Smooth muscle cell (in vitro differentiated cells): ENCODE results near the gene TNRC6B. TPM values are rescaled to one million over a fixed set of nuclear protein-coding genes. Genes with fewer than 3 reads are reported as not detected.

ENCODE experiments used
- DNase-seq: peaks from one replicate; lab custom pipeline; 2025; ENCODE audit not compliant: unreplicated experiment; lab: John Stamatoyannopoulos, UW
- H2AFZ ChIP-seq: fragments of 200-600 bp; sonication (generic); 2 replicates; pipeline ENCODE4 v1.6.0; 2016; ENCODE audit warnings: antibody characterized with exemption, low read depth, mild to moderate bottlenecking
- H3F3A ChIP-seq: fragments of 200-600 bp; sonication (generic); 2 replicates; pipeline ENCODE4 v1.6.0; 2017; ENCODE audit warnings: antibody characterized with exemption, low read depth
- H3K27ac ChIP-seq: fragments of 200-600 bp; sonication (generic); 2 replicates; pipeline ENCODE4 v1.5.1; 2016; ENCODE audit warnings: low read depth, mild to moderate bottlenecking
- H3K27me3 ChIP-seq: fragments of 200-600 bp; sonication (generic); 2 replicates; pipeline ENCODE4 v1.6.1; 2016; ENCODE audit warnings: low read depth, mild to moderate bottlenecking
- H3K36me3 ChIP-seq: fragments of 200-600 bp; sonication (generic); 2 replicates; pipeline ENCODE4 v1.5.1; 2016; ENCODE audit warnings: low read depth
- H3K4me1 ChIP-seq: fragments of 200-600 bp; sonication (generic); 2 replicates; pipeline ENCODE4 v1.5.1; 2016; ENCODE audit warnings: low read depth
- H3K4me2 ChIP-seq: fragments of 200-600 bp; sonication (generic); 2 replicates; pipeline ENCODE4 v1.6.0; 2016; ENCODE audit warnings: mild to moderate bottlenecking
- H3K4me3 ChIP-seq: fragments of 200-600 bp; sonication (generic); 2 replicates; pipeline ENCODE4 v1.5.1; 2016; ENCODE audit warnings: mild to moderate bottlenecking
- H3K79me2 ChIP-seq: fragments of 200-600 bp; sonication (generic); 2 replicates; pipeline ENCODE4 v1.6.0; 2016; ENCODE audit warnings: low read depth, mild to moderate bottlenecking
- H3K9ac ChIP-seq: fragments of 200-600 bp; sonication (generic); 2 replicates; pipeline ENCODE4 v1.6.0; 2016; ENCODE audit warnings: low read depth
- H3K9me3 ChIP-seq: fragments of 200-600 bp; sonication (generic); replicated peaks from 2 replicates; pipeline ENCODE4 v1.5.1; 2016; ENCODE audit warnings: low read depth
- H4K20me1 ChIP-seq: fragments of 200-600 bp; sonication (generic); 2 replicates; pipeline ENCODE4 v1.6.0; 2016; ENCODE audit warnings: low read depth
- WGBS: methylation state at CpG from one replicate; pipeline ENCODE4 v1.1.7; 2016; ENCODE audit warnings: low lambda C conversion rate; 5-methylcytosine and 5-hydroxymethylcytosine counted together
- polyA plus RNA-seq: library from polyadenylated mRNA; unstranded; fragments of >200 nt; fragmentation: Nextera tagmentation; extraction: Ambion mirVana; gene quantifications from 2 replicates; pipeline ENCODE4 v1.2.1, GENCODE V29; 2016
- total RNA-seq: library from RNA; depleted of rRNA; stranded (reverse); fragments of >200 nt; gene quantifications from 2 replicates; pipeline ENCODE4 v1.2.3, GENCODE V29; 2014
- TF ChIP-seq, protein P1 (sequence below): fragments of 200-600 bp; sonication (generic); IDR thresholded peaks from 2 replicates; pipeline ENCODE4 v1.5.1; 2017; ENCODE audit warnings: borderline replicate concordance, mild to moderate bottlenecking, antibody characterized with exemption; ENCODE audit not compliant: insufficient read depth, poor library complexity, severe bottlenecking

The TNRC6B gene
- total and polyA plus RNA-seq, 2 experiments from 2014 or later, result 21.5 to 44.4 TPM

- Histone ChIP-seq H4K20me1 (peaks cover 9% of the 10 kb centered on the region), H3K4me2 (no peak overlapping the region), H3K27me3 (no peaks in the 10 kb centered on the region), H3K36me3 (no peaks in the 10 kb centered on the region), H3K27ac (peak overlapping the region; percentile 62), H3K9me3 (no peaks in the 10 kb centered on the region), H3K79me2 (peaks cover 29% of the 10 kb centered on the region), H3K4me1 (peaks cover 23% of the 10 kb centered on the region), H3F3A (no peaks in the 10 kb centered on the region), H2AFZ (no peak overlapping the region), H3K9ac (no peak overlapping the region), H3K4me3 (no peak overlapping the region)
- TF ChIP-seq, protein P1, sequence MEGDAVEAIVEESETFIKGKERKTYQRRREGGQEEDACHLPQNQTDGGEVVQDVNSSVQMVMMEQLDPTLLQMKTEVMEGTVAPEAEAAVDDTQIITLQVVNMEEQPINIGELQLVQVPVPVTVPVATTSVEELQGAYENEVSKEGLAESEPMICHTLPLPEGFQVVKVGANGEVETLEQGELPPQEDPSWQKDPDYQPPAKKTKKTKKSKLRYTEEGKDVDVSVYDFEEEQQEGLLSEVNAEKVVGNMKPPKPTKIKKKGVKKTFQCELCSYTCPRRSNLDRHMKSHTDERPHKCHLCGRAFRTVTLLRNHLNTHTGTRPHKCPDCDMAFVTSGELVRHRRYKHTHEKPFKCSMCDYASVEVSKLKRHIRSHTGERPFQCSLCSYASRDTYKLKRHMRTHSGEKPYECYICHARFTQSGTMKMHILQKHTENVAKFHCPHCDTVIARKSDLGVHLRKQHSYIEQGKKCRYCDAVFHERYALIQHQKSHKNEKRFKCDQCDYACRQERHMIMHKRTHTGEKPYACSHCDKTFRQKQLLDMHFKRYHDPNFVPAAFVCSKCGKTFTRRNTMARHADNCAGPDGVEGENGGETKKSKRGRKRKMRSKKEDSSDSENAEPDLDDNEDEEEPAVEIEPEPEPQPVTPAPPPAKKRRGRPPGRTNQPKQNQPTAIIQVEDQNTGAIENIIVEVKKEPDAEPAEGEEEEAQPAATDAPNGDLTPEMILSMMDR, result no peak
- 73% methylated on average over 12 of the region's 12 CpGs for WGBS
- DNase-seq, result no peak
These were observed 2.0 kb upstream of the TNRC6B start for GRCh38 chr22:40175611-40176244.

GRCh38 chr22:40176921-40177737, 596 bp upstream of the TNRC6B start:
- H3K9ac ChIP-seq, result peak overlapping the region; percentile 98
- H3K4me2 ChIP-seq, result peak overlapping the region; percentile 99
- H3K36me3 ChIP-seq, result no peaks in the 10 kb centered on the region
- H3K4me1 ChIP-seq, result peaks cover 25% of the 10 kb centered on the region
- no peaks in the 10 kb centered on the region for H3K27me3 ChIP-seq
- TF ChIP-seq, protein P1, result no peak
- H3K79me2 ChIP-seq, result peaks cover 43% of the 10 kb centered on the region
- peaks cover 18% of the 10 kb centered on the region for H4K20me1 ChIP-seq
- 2% methylated on average over 14 of the region's 14 CpGs for WGBS
- H3K27ac ChIP-seq, result peak overlapping the region; percentile 94
- DNase-seq, result no peak
- H3K9me3 ChIP-seq, result no peaks in the 10 kb centered on the region
- H3K4me3 ChIP-seq, result peak overlapping the region; percentile 99
- H2AFZ ChIP-seq, result peak overlapping the region; percentile 65
- peaks cover under 1% of the 10 kb centered on the region for H3F3A ChIP-seq

DNA sequence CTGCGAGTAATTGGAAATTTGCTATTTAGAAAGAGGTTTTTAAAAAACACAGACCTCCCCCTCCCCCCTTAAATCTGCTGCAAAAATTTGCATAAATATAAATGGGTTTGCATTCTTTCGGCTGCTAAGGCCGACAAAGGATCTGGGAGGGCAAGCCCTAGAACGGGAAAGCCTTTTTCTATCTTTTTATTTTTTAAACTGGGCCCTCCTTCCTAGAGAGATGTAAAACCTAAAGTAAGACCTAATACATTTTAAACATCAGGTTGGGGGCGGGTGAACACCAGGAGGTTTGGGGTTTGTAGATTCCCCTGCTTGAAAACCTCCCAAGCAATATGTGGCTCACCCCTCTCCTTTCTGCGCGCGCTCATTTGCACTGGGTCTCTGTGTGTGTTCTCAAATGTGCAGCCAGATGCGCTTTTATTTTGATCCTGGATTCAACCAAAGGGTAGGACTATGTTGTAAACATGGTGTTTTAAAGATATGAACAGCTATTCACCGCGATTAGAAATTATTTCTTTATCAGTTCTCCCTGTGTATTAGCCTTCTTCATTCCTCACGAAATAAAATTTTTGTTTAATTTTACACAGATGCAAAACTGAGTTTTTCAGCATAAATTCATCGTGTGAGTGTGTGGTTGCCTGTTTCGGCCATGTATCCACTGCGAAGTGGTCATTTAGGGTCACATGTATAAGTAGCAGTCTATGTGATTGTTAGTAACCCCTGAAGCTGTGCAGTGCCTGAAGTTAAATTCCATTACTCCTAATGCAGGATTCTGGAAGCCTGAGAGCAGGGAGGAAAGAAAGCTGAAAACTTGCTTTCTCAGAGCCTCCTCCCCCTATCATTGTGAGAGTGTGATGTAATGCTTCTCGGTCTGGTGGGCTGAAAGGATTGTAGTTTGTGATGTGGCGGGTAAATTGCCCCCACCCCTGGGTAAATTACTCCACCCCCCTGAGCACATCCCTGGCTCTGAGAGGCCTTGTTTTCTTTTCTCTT, 988 bp downstream of the TNRC6B start:
- H3K4me3 ChIP-seq, result peak overlapping the region; percentile 99
- H3K79me2 ChIP-seq, result peaks cover 50% of the 10 kb centered on the region
- no peak for DNase-seq
- H3F3A ChIP-seq, result peaks cover 9% of the 10 kb centered on the region
- peak overlapping the region; percentile 55 for H2AFZ ChIP-seq
- no peaks in the 10 kb centered on the region for H3K9me3 ChIP-seq
- peaks cover 35% of the 10 kb centered on the region for H3K4me1 ChIP-seq
- H3K27ac ChIP-seq, result peak overlapping the region; percentile 94
- peaks cover 32% of the 10 kb centered on the region for H4K20me1 ChIP-seq
- H3K4me2 ChIP-seq, result peak overlapping the region; percentile 99
- H3K27me3 ChIP-seq, result no peaks in the 10 kb centered on the region
- WGBS, result under 1% methylated on average over 17 of the region's 17 CpGs
- peak overlapping the region; percentile 98 for H3K9ac ChIP-seq
- H3K36me3 ChIP-seq, result no peaks in the 10 kb centered on the region
- TF ChIP-seq, protein P1, result no peak
